Mucosa of descending colon (tissue), 3 donors: ENCODE results near the gene PPM1N. TPM values are rescaled to one million over a fixed set of nuclear protein-coding genes. Genes with fewer than 3 reads are reported as not detected.

Experiments used
- ATAC-seq: fragments of 200-7000 bp; cut with Tn5 transposase; one replicate; pipeline ENCODE4 v1.9.1; 2020; ENCODE audit warnings: mild to moderate bottlenecking, moderate library complexity
- DNase-seq, 3 donors: peaks; one replicate each; pipeline ENCODE4 v3.0.0-alpha.2; 2020
- H3K36me3 ChIP-seq: fragments of 200-600 bp; one replicate; pipeline ENCODE4 v1.8.0; 2021; ENCODE audit warnings: low read depth, mild to moderate bottlenecking
- H3K4me1 ChIP-seq: fragments of 200-600 bp; one replicate; pipeline ENCODE4 v1.8.0; 2021; ENCODE audit warnings: low read depth, mild to moderate bottlenecking
- H3K4me3 ChIP-seq: fragments of 200-600 bp; one replicate; pipeline ENCODE4 v1.8.0; 2021; ENCODE audit warnings: mild to moderate bottlenecking
- H3K9me3 ChIP-seq: fragments of 200-600 bp; one replicate; pipeline ENCODE4 v1.8.0; 2021; ENCODE audit warnings: mild to moderate bottlenecking
- CTCF ChIP-seq: fragments of 200-600 bp; IDR thresholded peaks from one replicate; pipeline ENCODE4 v1.8.0; 2022; ENCODE audit warnings: antibody characterized with exemption, mild to moderate bottlenecking
- intact Hi-C, 2 donors: fragments of 100-400 bp; cut with DNase I in 1 of 2; cut with micrococcal nuclease in 1 of 2; formaldehyde crosslinking; loops; one replicate each; pipeline versions ENCODE4 v1.11.0 to v1.11.1; 2022; cut with DNase I, micrococcal nuclease
- total RNA-seq, 3 donors: library from RNA; stranded (reverse); fragmentation: NEBNext Ultra II Directional in 2 of 3; extraction: Animal tissue kit (Norgen Biotek cat#: 25700) in 2 of 3; gene quantifications; one replicate each; pipeline versions ENCODE4 v1.2.1 to v1.2.4, GENCODE V29; 2021 to 2023
- donor health status: DM: no; HTN: no; CAD: no; lungs with moderate emphysema.
- donor health status: DM: no; HTN: no; CAD: no.
- donor health status: DM: no; HTN: yes; CAD: no.

PPM1N gene
- total RNA-seq, 3 donors from 2014 or later, result 0.43 to 1.3 (median 0.87) TPM

DNA sequence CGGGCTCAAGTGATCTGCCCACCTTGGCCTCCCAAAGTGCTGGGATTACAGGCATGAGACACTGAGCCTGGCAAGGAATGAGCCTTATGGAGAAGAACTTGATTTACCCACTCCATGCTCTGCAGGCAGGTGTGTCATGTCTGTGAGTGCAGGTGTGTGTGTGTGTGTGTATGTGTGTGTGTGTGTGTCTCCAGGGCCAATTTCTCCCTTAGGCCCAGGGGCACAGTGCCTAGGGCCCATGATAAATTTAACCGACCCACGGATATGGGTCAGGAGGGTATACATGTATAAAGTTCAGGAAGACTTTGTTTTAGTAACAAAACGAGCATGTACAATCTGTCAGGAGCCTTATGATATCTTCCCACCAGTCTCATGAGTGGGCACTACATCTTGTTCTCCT is 35.0 kb upstream of the PPM1N start:
- peaks cover 11% of the 10 kb centered on the region for H3K4me1 ChIP-seq
- no peak overlapping the region for H3K4me3 ChIP-seq
- no peak for DNase-seq
- intact Hi-C loops, result no loop called here
- no peaks in the 10 kb centered on the region for H3K36me3 ChIP-seq
- no peaks in the 10 kb centered on the region for H3K9me3 ChIP-seq
- ATAC-seq, result no peak
- no peak for TF ChIP-seq CTCF

DNA sequence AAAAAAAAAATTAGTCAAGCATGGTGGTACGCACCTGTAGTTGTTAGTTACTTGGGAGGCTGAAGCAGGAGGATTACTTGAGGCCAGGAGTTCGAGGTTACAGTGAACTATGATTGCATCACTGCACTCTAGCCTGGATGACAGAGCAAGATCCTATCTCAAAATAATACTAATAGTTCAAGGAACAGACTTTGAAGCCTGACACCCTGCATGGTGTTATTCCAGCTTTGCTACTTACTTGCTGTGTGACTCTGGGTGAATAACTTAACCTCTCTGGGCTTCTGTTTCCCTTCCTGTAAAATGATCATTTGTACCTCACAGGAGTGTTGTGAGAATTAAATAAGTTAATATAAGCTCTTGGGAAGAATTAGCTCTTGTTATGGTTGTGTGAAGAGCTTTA is 34.0 kb upstream of the PPM1N start:
- no peaks in the 10 kb centered on the region for H3K9me3 ChIP-seq
- peaks cover 17% of the 10 kb centered on the region for H3K4me1 ChIP-seq
- TF ChIP-seq CTCF, result no peak
- ATAC-seq (no peak), DNase-seq (no peak)
- intact Hi-C loops, result no loop called here
- H3K36me3 ChIP-seq, result no peaks in the 10 kb centered on the region
- H3K4me3 ChIP-seq, result no peak overlapping the region

DNA sequence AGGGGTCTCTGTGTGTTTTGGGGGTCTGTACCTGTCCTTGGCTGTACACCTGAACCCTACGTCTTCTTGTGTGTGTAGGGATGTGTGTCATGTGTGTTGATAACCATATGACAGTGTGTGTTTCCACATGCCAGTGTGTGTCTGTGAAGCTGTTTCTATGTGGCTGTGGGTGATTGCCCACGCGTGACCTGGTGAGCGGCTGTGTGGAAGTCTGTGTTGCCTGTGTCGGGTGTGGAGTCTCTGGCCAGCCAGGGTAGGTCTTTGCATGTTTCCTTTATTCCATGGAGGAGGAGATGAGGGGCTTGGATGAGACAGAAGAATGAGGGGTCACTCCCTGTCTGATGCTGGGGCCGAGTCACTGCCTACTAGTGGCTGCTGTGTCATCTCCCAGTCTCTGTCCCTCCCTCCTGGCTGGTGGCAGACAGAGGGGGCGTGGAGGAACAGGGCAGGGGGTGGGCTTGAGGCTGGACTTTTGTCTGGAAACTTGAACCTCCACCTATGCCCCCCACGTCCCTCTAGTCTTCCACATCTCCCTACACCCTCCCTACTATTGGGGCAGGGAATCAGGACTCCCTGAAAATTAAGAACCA is 33.3 kb upstream of the PPM1N start:
- peaks cover 20% of the 10 kb centered on the region for H3K4me1 ChIP-seq
- H3K9me3 ChIP-seq, result no peaks in the 10 kb centered on the region
- ATAC-seq (no peak), DNase-seq (no peak)
- no peak for TF ChIP-seq CTCF
- H3K36me3 ChIP-seq, result no peaks in the 10 kb centered on the region
- intact Hi-C loops, result no loop called here
- no peak overlapping the region for H3K4me3 ChIP-seq

GRCh38 chr19:45467115-45467455 is 31.2 kb upstream of the PPM1N start:
- ATAC-seq, result no peak
- DNase-seq, result no peak
- Histone ChIP-seq H3K4me3 (no peak overlapping the region), H3K4me1 (peaks cover 24% of the 10 kb centered on the region), H3K36me3 (no peaks in the 10 kb centered on the region), H3K9me3 (no peaks in the 10 kb centered on the region)
- TF ChIP-seq CTCF, result no peak
- intact Hi-C loops, result no loop called here

GRCh38 chr19:45467456-45468158 is 30.6 kb upstream of the PPM1N start, which contains the start of gene FOSB:
Gene FOSB, plus strand, starts transcription at chr19:45467996. Its CDS starts 591 bp downstream, at chr19:45468587.
- TF ChIP-seq CTCF, result peak; percentile 6
- Histone ChIP-seq H3K36me3 (no peaks in the 10 kb centered on the region), H3K9me3 (no peaks in the 10 kb centered on the region), H3K4me1 (peaks cover 24% of the 10 kb centered on the region), H3K4me3 (peak within 1 kb of the TSS; percentile 16)
- ATAC-seq (peak; percentile 67), DNase-seq (peak; percentile 94 to 97 (median 96))
- intact Hi-C loops, result no loop called here
